ENCODE measurements around the gene LBR. TPM values are rescaled to one million over a fixed set of nuclear protein-coding genes. Genes with fewer than 3 reads are reported as not detected.

LBR gene
- total RNA-seq, 4 donors from 2014 or later = 33.1 to 46.7 (median 36.8) TPM

DNA sequence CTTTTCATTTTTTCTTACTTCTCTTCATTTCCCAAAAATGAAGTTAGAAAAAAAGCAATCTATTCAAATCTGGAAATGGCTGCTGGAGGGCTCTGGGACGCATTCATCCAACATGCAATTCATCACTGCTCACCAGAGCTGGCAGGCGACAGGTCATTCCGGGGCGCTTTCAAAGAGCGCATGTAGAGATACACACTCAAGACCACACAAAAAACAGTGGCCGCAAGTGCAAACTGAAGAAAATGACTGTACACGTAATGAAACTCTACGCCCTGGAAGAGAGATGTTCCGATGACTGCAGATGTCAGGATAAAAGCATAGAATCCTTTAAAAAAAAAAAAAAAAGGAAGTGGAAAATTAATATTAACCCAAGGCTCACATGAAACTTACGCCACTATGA lies 15.5 kb downstream of the LBR start:
- H3K9me3 ChIP-seq = no peaks in the 10 kb centered on the region
- TF ChIP-seq POLR2A (IDR thresholded peaks at IDR 0.05) = no peak
- TF ChIP-seq, protein P1, sequence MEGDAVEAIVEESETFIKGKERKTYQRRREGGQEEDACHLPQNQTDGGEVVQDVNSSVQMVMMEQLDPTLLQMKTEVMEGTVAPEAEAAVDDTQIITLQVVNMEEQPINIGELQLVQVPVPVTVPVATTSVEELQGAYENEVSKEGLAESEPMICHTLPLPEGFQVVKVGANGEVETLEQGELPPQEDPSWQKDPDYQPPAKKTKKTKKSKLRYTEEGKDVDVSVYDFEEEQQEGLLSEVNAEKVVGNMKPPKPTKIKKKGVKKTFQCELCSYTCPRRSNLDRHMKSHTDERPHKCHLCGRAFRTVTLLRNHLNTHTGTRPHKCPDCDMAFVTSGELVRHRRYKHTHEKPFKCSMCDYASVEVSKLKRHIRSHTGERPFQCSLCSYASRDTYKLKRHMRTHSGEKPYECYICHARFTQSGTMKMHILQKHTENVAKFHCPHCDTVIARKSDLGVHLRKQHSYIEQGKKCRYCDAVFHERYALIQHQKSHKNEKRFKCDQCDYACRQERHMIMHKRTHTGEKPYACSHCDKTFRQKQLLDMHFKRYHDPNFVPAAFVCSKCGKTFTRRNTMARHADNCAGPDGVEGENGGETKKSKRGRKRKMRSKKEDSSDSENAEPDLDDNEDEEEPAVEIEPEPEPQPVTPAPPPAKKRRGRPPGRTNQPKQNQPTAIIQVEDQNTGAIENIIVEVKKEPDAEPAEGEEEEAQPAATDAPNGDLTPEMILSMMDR (IDR thresholded peaks at IDR 0.05) = no peak
- no peak overlapping the region for H3K27ac ChIP-seq
- DNase-seq = no peak
- no peak overlapping the region for H3K4me3 ChIP-seq (replicated peaks in 1 of 3)
- no peaks in the 10 kb centered on the region for H3K27me3 ChIP-seq
- intact Hi-C loops (cut with DNase I) = no loop called here
- peaks cover 23 to 31% of the 10 kb centered on the region in 2 donors for H3K36me3 ChIP-seq
- WGBS, 2 donors = 95 to 97% methylated on average over 10 of the region's 10 CpGs
- no peaks in the 10 kb centered on the region for H3K4me1 ChIP-seq

DNA sequence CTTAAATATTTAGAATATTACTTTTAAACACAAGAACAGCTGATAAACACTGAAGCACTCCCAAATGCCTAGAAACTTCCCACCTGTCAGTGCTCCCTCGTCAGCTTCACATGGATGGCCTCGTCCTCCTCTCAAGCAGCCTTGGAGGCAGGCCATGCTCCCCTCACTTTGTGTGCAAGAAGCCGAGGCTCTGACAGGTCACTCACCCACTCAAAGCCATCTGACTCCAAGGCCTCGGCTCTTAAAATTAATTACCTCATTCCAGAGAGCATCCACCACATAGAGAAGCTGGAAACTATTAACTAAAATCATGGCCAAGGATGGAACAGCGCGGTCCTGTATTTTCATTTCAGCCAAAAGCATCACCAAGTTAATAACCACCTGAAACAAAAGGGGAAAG lies 17.8 kb downstream of the LBR start:
- H3K4me1 ChIP-seq = no peaks in the 10 kb centered on the region
- intact Hi-C loops (cut with DNase I) = no loop called here
- DNase-seq = peak; percentile 60 to 76
- no peak overlapping the region for H3K27ac ChIP-seq
- no peaks in the 10 kb centered on the region for H3K27me3 ChIP-seq
- H3K9me3 ChIP-seq = no peaks in the 10 kb centered on the region
- no peak for TF ChIP-seq POLR2A (IDR thresholded peaks at IDR 0.05)
- TF ChIP-seq, protein P1 (IDR thresholded peaks at IDR 0.05) = no peak
- peaks cover 22 to 32% of the 10 kb centered on the region in 2 donors for H3K36me3 ChIP-seq
- H3K4me3 ChIP-seq (replicated peaks in 1 of 3) = no peak overlapping the region
- WGBS, 2 donors = 52 to 60% methylated on average over 6 of the region's 6 CpGs

GRCh38 chr1:225409051-225409450 lies 18.8 kb downstream of the LBR start:
- Histone ChIP-seq H3K27ac (no peak overlapping the region), H3K4me1 (no peaks in the 10 kb centered on the region), H3K9me3 (no peaks in the 10 kb centered on the region), H3K4me3 (replicated peaks in 1 of 3) (no peak overlapping the region), H3K36me3 (peaks cover 15 to 29% of the 10 kb centered on the region in 2 donors), H3K27me3 (no peaks in the 10 kb centered on the region)
- WGBS, 2 donors = 90 to 94% methylated on average over 8 of the region's 8 CpGs
- TF ChIP-seq, protein P1 (IDR thresholded peaks at IDR 0.05) = no peak
- TF ChIP-seq POLR2A (IDR thresholded peaks at IDR 0.05) = no peak
- intact Hi-C loops (cut with DNase I) = no loop called here
- no peak for DNase-seq

GRCh38 chr1:225408249-225408648 lies 19.6 kb downstream of the LBR start:
- H3K4me1 ChIP-seq = no peaks in the 10 kb centered on the region
- H3K27ac ChIP-seq = no peak overlapping the region
- no peaks in the 10 kb centered on the region for H3K27me3 ChIP-seq
- intact Hi-C loops (cut with DNase I) = no loop called here
- H3K9me3 ChIP-seq = no peaks in the 10 kb centered on the region
- no peak for TF ChIP-seq POLR2A (IDR thresholded peaks at IDR 0.05)
- TF ChIP-seq, protein P1 (IDR thresholded peaks at IDR 0.05) = no peak
- 88 to 92% methylated on average over 4 of the region's 4 CpGs for WGBS, 2 donors
- peaks cover 17 to 30% of the 10 kb centered on the region in 2 donors for H3K36me3 ChIP-seq
- no peak for DNase-seq
- no peak overlapping the region for H3K4me3 ChIP-seq (replicated peaks in 1 of 3)

GRCh38 chr1:225407755-225408154 lies 20.1 kb downstream of the LBR start:
- WGBS, 2 donors = 92 to 96% methylated on average over 2 of the region's 2 CpGs
- no peaks in the 10 kb centered on the region for H3K9me3 ChIP-seq
- intact Hi-C loops (cut with DNase I) = no loop called here
- H3K4me1 ChIP-seq = no peaks in the 10 kb centered on the region
- no peaks in the 10 kb centered on the region for H3K27me3 ChIP-seq
- peaks cover 19 to 35% of the 10 kb centered on the region in 2 donors for H3K36me3 ChIP-seq
- H3K4me3 ChIP-seq (replicated peaks in 1 of 3) = no peak overlapping the region
- no peak overlapping the region for H3K27ac ChIP-seq
- TF ChIP-seq, protein P1 (IDR thresholded peaks at IDR 0.05) = no peak
- no peak for TF ChIP-seq POLR2A (IDR thresholded peaks at IDR 0.05)
- DNase-seq = no peak

All from thyroid gland (tissue), 4 donors.